Measurements from ENCODE around the gene ATP1A4. TPM values are rescaled to one million over a fixed set of nuclear protein-coding genes. Genes with fewer than 3 reads are reported as not detected.

ATP1A4 gene
- total and polyA plus RNA-seq, 9 of the 15 experiments (the other 6 are each of a cell fraction or from before 2014, with no cell fraction given) = 0.07 TPM; not detected in 8

- TF ChIP-seq MNT (conservative IDR thresholded peaks at IDR 0.05) = no peak
- TF ChIP-seq SRSF3 (IDR thresholded peaks at IDR 0.05; ENCODE audit: insufficient read depth, low read length) = no peak
- TF ChIP-seq EP300 (IDR thresholded peaks at IDR 0.05; ENCODE audit: low read length) = no peak
- TF ChIP-seq ZKSCAN1 (IDR thresholded peaks at IDR 0.05; ENCODE audit: low read depth, low read length) = no peak
- TF ChIP-seq TAF7 (tag; IDR thresholded peaks at IDR 0.05) = no peak
- TF ChIP-seq KDM2B (CRISPR knock-in tag; IDR thresholded peaks at IDR 0.05) = no peak
- no peak for TF ChIP-seq CBX1 (IDR thresholded peaks at IDR 0.05; ENCODE audit: low read depth)
- TF ChIP-seq HBP1 (CRISPR knock-in tag; IDR thresholded peaks at IDR 0.05) = no peak
- TF ChIP-seq HMG20B (CRISPR knock-in tag; IDR thresholded peaks at IDR 0.05) = no peak
- no peak for TF ChIP-seq HSF4 (CRISPR knock-in tag; IDR thresholded peaks at IDR 0.05; ENCODE audit: borderline replicate concordance)
- TF ChIP-seq SMARCA4 (IDR thresholded peaks at IDR 0.05) = no peak
- TF ChIP-seq HNRNPLL (IDR thresholded peaks at IDR 0.05; ENCODE audit: low read depth, low read length, poor library complexity, severe bottlenecking) = no peak
Measured at GRCh38 chr1:160122978-160123495, 28.4 kb upstream of the ATP1A4 start (continued).

Measured in K562 (cell line).